HG02970 (cell line): Measurements from ENCODE around the gene G6PD.
"Not testable (repeated sequence)": the region's sequence is repeated elsewhere in the genome, so short reads cannot be mapped to it uniquely, and the experiment has no call there.

Experiments
- ATAC-seq: cut with Tn5 transposase; IDR thresholded peaks from one replicate; pipeline ENCODE4 v1.9.1; 2021; ENCODE audit warnings: mild to moderate bottlenecking, moderate library complexity, moderate number of reproducible peaks; ENCODE audit not compliant: unreplicated experiment, low FRiP score

Gene G6PD

DNA sequence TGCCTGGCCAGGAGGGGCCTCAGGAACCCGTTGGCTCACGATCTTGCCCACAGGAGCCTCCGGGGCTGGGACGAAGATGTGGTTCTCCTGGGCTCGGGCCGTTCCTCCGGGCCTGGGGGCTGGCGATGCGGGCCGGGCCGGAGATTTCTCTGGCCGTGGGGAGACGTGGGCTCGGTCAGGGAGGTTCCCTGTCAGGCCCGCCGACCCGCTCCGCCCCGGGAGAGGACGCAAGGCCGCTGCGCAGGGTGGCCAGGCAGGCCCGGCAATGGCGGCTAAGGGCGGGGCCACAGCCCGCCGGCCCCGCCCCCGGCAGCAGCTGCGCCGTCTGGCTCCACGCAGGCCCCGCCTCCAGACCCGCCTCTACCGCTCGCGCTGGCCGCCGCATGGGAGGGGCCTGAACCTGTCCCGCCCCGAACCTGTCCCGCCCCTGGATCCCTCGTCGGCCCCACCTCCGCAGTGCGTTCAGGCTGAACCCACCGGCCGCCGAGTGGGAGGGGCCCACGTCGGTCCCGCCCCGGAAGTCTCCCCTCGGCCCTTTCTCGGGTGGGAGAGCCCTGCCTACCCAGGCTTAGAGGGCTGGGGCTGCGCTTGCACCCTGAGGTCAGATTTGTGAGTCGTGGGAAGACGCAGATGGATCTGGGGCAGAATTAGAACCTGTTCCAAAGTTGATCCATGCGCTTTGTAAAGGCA, 30.5 kb downstream of the G6PD start, which contains the start of gene FAM3A:
Gene FAM3A (minus strand): TSS at position 267 of the 690 bp plus-strand sequence. CDS start 460 bp downstream, outside the sequence.
- ATAC-seq, result peak; percentile 90

DNA sequence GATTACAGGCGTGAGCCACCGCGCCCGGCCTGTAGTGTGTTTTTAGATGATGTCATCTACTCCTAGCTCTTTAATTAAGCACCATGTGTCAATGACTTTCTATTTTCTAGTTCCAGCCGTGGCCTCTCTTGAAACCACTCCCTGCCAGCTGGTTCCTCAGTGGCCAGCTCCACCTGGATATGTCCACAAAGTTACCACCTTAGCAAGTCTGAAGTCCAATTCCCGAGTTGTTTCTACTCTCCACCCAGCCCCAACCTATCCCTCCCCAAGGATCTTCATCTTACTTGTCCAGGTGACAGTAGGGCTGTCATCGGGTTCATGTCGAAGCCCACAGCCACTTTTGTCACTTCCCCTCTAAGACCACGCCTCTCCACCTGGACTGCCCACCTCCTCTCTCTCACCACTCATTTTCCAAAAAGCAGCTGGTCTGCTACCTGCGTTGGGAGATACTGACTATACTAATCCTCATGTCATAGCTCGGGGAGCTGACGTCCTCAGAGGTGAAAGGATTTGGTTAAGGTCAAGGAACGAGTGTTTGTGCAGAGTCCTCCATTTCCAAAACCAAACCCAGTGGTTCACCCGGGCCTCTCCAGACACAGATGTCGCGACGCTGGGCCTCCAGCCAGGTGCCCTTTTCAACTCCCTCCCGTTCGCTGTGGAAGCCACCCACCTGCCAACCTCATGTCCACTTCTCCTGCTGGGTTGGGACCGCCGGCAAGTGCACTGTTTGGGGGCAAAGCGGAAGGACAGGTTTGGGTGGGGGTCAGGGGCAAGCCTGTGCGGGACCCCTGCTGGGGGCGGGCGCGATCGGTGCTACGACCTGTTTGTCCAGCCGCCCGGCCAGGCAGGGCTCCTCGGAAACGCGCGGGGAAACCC, 31.3 kb downstream of the G6PD start:
- ATAC-seq, result peak; percentile 2

DNA sequence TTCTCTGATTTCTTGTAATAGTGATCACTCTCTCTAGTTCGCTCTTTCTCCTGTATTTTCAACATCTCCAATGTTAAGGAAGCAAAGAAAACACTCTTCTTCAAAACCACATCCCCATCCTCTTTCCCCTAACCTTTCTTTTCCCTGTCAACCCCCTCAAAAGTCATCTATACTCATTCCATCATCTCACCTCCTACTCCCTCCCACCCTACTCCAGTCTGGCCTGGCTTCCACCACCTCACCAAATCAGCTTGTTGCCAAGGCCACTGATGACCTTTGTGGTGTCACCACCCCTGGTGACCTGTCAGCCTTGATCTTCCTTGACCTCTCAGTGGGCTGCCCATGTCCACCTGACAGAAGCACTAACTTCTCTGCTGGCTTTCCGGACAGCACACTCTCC, 32.9 kb downstream of the G6PD start:
- ATAC-seq, result no peak

DNA sequence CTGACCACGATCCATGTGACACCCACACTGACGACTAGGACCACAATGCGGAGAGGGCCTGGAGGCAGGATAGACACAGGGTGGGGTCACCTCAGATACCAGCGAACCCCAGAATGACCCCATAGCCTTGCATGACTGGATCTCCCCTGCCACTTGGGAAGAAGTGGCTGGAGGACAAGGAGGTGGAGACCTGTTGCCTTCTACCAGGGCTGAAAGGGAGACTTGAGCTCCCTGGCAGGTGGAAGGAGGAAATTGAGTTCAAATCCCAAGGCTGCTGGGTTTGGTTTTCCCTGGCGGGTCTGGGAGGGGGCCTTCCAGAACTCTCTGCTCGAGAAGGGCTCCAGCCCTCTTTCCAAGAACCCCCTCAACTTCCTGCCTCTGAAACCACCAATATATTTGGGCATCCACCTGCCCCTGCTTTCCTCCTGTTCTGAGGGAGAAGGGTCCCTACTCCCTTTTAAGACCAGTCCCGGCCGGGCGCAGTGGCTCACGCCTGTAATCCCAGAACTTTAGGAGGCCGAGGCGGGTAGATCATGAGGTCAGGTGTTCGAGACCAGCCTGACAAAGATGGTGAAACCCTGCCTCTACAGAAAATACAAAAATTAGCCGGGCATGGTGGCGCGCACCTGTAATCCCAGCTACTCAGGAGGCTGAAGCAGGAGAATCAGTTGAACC, 33.6 kb downstream of the G6PD start:
- no peak for ATAC-seq

DNA sequence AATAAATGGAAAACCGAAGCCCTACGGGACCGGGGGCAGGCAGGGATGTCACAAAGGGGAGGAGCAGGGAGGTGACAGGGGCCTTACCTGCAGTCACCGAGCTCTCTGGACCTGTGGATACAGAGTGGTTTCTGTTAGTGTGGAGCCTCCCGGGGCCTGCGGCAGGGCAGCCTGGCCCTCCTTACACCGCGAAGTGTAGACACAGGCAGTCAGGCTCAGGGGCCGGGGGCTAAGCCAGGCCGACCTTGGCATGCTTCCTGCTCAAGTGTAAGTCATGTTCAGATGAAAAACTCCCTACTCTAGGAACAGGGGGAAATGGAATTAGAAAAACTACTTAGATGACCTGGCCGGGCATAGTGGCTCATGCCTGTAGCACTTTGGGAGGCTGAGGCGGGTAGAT, 34.9 kb downstream of the G6PD start:
- ATAC-seq, result no peak

DNA sequence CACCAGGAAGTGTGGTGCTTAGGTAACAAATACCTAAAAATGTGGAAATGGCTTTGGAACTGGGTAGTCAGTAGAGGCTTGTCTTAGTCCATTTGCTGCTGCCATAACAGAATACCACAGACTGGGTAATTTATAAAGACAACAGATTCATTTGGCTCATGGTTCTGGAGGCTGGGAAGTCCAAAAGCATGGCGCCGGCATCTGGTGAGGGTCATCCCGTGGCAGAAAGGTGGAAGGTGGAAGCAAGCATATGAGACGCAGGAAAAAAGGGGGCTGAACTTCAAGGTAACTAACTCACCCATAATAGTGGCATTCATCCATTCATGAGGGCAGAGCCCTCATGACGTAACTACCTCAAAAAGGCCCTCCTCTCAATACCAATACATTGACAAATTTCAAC, 37.2 kb downstream of the G6PD start:
- no peak for ATAC-seq

DNA sequence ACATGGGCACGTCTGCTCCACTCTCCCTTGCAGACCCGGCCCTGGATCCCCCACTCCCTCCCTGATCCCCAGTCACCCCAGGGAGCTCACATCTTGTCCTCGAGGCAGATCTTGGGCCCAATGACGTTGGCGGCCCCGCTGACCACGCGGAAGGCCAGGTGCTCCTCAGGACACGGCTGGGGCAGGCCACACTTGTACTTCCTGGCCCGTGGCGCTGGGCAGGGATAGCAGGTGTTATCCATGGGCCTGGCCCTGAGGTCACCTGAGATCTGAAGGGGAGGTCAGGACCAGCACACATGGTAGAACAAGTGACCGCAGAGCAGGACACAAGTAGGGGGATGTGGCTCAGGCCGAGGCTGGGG, 38.3 kb downstream of the G6PD start:
- no peak for ATAC-seq

DNA sequence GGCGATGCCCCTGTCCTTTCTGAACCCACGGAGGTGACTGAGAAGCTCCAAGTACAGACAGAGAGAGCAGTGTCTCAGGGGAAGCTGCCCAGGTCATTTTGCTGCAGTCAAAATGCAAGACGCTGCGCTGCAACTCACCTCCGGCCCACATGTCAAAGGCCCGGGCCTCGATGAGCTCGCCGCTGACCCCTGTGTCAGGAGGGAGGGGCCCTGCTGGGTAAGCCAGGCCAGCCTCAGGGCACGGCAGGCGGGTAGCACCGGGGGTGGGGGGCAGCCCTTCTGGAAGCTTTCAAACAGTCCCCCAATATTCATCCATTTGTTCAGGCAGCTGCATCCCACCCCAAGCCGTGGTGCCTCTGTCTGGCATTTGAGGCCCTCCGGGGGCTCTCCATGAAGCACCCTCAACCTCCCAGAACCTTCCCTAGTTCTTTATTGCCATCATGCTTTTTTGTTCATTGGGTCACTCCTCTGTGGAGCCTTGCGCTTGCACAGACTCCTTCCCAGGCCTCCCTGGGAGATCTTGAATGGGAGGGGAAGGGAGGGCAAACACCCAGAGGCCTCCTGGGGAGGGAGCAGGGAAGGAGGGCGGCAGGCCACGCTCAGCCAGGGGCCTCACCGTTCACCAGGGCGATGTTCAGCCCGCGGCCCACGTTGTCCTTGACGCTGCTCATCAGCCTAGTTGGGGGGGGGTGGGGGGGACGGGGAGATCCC, 38.8 kb downstream of the G6PD start:
- ATAC-seq, result no peak

DNA sequence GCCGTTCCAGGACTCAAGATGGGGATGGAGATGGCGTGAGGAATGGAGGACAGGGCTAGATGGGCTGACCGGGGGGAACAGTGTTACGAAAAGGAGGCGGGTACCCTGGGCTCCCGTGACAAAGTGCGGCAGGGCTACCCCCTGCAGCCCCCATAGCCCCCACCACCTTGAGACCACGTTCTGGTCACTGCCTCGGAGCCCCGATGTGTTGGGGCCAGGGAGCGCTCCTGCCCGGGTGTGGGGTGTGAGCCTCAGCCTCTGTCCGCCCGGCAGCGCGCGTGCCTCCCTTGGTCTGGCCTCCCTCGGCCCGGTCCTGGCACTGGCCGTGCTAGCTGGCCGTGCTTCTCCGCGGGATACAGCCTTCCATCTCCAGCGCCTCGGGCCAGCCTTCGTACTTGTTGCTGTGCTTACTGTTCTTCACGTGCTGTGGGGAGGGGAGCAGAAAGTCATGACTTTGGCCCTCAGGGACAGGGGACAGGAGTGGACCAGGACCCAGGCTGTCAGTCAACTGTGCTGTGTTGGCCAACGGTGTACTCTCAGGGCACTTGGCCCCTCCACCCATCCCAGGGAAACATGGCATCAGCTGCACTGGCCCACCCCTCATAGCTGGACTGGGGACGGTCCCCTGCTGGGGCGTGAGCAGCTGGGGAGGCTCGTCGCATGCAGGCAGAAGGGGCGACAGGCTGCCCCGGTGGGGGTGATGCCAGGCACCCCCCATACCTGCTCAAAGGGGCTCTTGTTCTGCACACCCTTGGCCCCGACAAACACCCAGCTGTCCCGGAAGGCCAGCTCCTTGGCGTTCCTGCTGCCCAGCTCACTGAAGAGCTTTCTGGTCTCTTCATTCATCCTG, 39.9 kb downstream of the G6PD start:
- ATAC-seq, result no peak

DNA sequence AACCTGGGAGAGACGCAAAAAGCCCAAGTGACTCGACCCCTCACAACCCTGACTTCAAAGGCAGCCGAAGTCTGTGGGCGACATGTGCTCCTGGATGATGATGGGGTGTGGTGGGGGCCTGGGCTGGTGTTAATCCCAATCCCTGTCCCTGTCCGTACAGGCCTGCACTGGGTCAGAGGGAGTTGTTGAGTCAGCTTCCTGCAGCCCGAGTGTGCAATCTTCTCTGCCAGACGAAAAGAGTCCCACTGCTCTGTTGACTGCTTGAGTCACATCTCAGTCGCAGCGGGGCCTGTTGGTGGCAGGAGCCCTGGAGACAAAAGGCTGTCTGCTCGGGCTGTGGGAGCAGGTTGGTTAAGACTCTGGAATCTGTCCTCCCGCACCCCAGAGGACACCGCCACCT, 40.9 kb downstream of the G6PD start:
- no peak for ATAC-seq

DNA sequence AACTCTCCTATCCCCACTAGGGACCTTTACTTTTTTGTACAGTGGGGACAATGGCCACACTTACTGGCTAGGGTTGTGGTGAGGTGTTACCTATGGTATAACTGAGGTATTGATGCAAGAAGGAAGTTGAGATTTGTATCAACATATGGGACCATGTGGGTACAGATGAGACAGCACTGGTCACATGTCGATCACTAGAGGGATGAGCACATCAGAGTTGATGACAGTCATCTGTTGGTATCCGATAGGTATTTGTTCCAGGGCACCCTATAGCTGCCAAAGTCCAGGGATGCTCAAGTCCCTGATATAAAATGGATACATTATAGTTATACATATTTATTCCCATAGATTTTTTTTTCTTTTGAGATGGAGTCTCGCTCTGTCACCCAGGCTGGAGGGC, 43.7 kb downstream of the G6PD start:
- ATAC-seq, result no peak

DNA sequence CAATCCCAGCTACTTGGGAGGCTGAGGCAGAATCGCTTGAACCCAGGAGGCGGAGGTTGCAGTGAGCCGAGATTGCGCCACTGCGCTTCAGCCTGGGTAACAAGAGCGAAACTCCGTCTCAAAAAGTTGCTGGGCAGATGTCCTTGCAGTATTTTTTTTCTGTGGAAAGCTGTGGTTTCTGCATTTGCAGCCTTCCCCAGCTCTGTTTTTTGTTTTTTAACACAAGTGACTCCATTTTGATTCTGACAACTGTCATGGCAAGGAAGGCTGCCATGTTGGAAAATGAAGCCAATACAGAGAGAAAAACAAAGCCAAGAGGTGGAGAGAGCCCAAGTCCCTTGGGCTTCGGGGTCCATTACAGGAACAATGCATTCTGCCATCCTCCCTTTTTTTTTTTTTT, 44.5 kb downstream of the G6PD start:
- no peak for ATAC-seq

DNA sequence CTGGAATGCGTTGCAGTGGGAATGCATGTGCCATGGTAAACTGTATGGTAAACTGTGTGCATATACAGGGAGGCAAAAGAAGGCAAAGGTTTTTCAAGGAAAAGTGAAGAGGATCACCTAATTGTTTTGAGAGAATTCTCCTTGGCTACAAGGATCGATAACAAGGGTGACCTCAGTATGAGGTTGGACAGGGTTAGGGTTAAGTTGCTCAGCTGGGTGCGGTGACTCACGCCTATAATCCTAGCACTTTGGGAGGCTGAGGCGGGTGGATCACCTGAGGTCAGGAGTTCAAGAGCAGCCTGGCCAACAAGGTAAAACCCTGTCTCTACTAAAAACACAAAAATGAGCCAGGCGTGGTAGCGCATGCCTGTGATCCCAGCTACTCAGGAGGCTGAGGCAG, 45.2 kb downstream of the G6PD start:
- ATAC-seq, result not testable (repeated sequence)

DNA sequence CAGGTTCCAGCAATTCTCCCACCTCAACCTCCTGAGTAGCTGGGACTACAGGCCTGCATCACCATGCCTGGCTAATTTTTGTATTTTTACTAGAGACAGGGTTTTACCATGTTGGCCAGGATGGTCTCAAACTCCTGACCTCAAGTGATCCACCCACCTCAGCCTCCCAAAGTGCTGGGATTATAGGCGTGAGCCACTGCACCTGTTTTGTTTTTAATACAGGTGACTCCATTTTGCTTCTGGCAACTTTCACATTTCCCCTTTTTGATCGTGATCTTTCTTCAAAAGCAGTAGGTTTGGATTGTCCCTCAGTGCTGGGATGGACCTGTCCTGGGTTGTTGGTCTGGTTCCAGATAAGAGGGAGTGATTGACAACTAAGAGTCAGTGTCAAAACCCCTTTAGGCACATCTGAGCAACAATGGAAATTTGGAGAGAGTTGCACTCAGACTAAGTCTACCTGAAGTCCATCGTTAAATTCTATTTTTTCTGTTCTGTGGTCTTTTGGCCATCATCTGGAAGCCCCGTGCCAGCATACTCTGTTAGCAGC, 50.0 kb downstream of the G6PD start:
- ATAC-seq, result not testable (repeated sequence)

DNA sequence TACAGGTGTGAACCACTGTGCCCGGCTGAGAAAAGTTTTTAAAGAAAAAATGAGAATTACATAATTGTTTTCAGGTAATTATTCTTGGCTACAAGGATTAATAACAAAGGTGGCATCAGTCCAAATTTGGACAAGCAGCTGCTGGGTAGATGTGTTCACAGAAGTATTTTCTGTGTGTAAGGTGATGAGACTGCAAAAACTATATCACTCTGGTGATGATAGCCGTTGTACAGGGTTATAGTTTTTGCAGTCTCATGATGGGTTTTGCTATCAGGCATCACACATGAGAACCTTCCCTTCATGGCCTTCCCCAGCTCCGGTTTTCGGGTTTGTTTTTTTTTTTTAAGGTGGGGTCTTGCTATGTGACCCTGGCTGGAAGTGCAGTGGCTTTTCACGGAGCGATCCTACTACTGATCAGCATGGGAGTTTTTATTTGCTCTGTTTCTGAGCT, 51.1 kb downstream of the G6PD start:
- ATAC-seq, result no peak

DNA sequence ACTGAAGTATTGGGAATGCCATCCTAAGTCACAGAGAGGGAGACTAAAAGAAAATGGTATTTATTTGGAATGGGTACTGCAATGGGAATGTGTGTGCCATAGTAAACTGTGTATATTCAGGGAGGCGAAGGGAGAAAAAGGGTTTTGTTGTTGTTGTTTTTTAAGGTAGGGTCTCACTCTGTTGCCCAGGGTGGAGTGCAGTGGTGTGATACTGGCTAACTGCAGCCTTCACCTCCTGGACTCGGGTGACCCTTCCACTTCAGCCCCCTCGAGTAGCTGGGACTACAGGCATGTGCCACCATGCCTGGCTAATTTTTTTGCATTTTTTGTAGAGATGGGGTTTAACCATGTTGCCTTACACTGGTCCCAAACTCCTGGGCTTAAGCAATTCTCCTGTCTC, 51.9 kb downstream of the G6PD start:
- no peak for ATAC-seq

DNA sequence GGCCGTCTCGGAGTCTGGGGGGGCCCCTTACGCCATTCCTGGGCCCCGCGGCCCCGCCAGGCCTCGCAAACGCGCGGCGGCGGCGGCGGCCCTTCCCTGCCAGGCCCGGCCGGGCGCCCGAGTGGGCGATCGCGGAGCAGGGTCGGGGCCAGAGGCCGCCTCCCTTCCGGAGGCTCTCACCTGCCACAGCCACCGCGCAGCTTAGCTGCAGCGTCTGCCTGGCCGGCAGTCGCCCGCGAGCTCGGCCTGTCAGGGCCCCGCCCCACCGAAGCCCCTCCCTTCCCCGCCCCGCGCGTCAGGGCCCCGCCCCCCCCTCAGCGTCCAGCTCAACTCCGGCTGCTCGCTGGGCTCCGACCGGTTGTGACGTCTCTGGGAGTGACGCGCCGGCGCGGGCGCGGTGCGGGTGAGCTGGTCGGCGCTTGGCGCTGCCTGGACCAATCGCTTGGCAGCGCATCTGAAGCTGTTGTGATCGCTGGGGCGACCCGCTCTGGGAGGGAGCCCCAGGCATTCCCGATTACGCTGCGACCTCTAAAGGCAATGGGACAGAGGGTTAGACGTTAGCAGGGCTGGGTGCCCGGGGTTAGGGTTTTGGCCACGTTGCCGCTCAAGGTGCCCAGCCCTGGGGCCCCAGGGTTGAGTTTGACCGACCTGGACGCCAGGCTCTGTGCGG, 56.1 kb downstream of the G6PD start, which contains the start of gene SLC10A3:
Gene SLC10A3 (minus strand): TSS at position 216 of the 670 bp plus-strand sequence. CDS start 1,689 bp downstream, outside the sequence.
- peak; percentile 55 for ATAC-seq

DNA sequence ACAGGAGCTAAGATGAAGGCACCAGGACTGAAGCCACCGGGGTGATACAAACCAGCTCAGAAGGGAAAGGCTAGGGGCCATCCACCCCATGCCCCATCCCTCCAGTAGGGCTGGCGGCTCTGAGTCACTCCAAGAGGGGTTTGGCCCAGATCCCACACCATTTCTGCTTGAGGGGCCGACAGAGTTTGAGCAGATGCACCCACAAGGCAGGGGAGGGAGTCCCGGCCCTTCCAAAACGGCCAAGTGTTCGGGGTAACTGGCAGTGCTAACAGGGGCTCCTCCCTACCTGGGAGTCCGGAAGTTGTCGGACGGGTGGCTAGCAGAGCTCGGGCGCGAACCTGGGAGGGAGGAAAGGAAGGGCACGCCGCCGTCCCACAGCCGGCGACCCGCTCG, 56.6 kb downstream of the G6PD start:
- ATAC-seq, result peak; percentile 14

DNA sequence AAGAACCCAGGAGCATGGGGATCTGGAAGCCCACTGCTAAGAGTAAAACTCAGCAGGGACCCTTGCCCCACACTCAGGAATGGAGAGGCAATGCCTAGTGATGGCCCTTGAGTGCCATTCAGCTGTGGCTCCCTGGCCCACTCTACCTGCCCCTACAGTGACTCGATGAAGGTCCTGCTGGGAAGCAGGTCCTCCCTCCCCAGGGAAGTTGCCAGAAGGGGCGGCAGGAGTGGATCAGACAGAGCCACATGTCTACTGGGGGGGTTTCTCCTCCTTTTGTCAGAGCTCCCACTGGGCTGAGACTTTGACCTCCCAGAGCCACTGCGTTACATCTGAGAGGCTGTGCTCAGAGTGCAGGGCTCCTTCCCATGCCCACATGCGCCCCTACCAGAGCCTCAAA, 57.5 kb downstream of the G6PD start:
- no peak for ATAC-seq
